Mucosa of stomach (tissue), 1 donor: ENCODE data around the gene PER1.
"Not testable (repeated sequence)": the region's sequence is repeated elsewhere in the genome, so short reads cannot be mapped to it uniquely, and the experiment has no call there.

Experiments used
- H3K27me3 ChIP-seq: one replicate; pipeline ENCODE4 v1.7.0; 2013; ENCODE audit warnings: mild to moderate bottlenecking, low read length; ENCODE audit not compliant: control insufficient read depth, insufficient read depth
- H3K36me3 ChIP-seq: one replicate; pipeline ENCODE4 v1.7.0; 2013; ENCODE audit warnings: low read length; ENCODE audit not compliant: control insufficient read depth, insufficient read depth
- H3K4me1 ChIP-seq: one replicate; pipeline ENCODE4 v1.7.0; 2013; ENCODE audit warnings: mild to moderate bottlenecking, low read length; ENCODE audit not compliant: control insufficient read depth, insufficient read depth
- H3K4me3 ChIP-seq: one replicate; pipeline ENCODE4 v1.7.0; 2013; ENCODE audit warnings: low read length
- H3K9ac ChIP-seq: one replicate; pipeline ENCODE4 v1.7.0; 2013; ENCODE audit warnings: mild to moderate bottlenecking, low read length, moderate library complexity
- H3K9me3 ChIP-seq: one replicate; pipeline ENCODE4 v1.7.0; 2013; ENCODE audit warnings: mild to moderate bottlenecking, low read length, moderate library complexity; ENCODE audit not compliant: control insufficient read depth
- donor health status: Pancreatic carcinoma.

Gene PER1

GRCh38 chr17:8119581-8120519, 32.4 kb downstream of the PER1 start:
- no peaks in the 10 kb centered on the region for H3K36me3 ChIP-seq
- H3K27me3 ChIP-seq, result peaks cover 81% of the 10 kb centered on the region
- H3K9me3 ChIP-seq, result no peaks in the 10 kb centered on the region
- peaks cover 60% of the 10 kb centered on the region for H3K4me1 ChIP-seq
- H3K4me3 ChIP-seq, result peak overlapping the region; percentile 31
- H3K9ac ChIP-seq, result peak overlapping the region; percentile 28

- Histone ChIP-seq H3K9ac (peak overlapping the region; percentile 68), H3K9me3 (no peaks in the 10 kb centered on the region), H3K4me3 (peak overlapping the region; percentile 74), H3K4me1 (peaks cover 51% of the 10 kb centered on the region), H3K27me3 (peaks cover 81% of the 10 kb centered on the region), H3K36me3 (no peaks in the 10 kb centered on the region)
These were observed 33.2 kb downstream of the PER1 start for GRCh38 chr17:8118769-8119580.

- Histone ChIP-seq H3K9ac (peak within 1 kb of the TSS; percentile 68), H3K4me1 (peaks cover 43% of the 10 kb centered on the region), H3K36me3 (no peaks in the 10 kb centered on the region), H3K9me3 (no peaks in the 10 kb centered on the region), H3K4me3 (peak within 1 kb of the TSS; percentile 74), H3K27me3 (peaks cover 77% of the 10 kb centered on the region)
These were observed 34.0 kb downstream of the PER1 start, which contains the start of gene ALOXE3 for GRCh38 chr17:8117980-8118768. TSS of gene ALOXE3 (minus strand) at chr17:8118514. CDS start at chr17:8117990, 524 bp downstream.

- H3K4me3 ChIP-seq, result no peak overlapping the region
- H3K27me3 ChIP-seq, result peaks cover 77% of the 10 kb centered on the region
- peaks cover 36% of the 10 kb centered on the region for H3K4me1 ChIP-seq
- H3K9ac ChIP-seq, result peak overlapping the region; percentile 68
- no peaks in the 10 kb centered on the region for H3K9me3 ChIP-seq
- H3K36me3 ChIP-seq, result no peaks in the 10 kb centered on the region
These were observed 34.7 kb downstream of the PER1 start for GRCh38 chr17:8117367-8117979.

GRCh38 chr17:8116776-8117175, 35.4 kb downstream of the PER1 start:
- Histone ChIP-seq H3K9me3 (no peaks in the 10 kb centered on the region), H3K4me3 (no peak overlapping the region), H3K27me3 (peaks cover 77% of the 10 kb centered on the region), H3K4me1 (peaks cover 32% of the 10 kb centered on the region), H3K9ac (no peak overlapping the region), H3K36me3 (no peaks in the 10 kb centered on the region)

- no peaks in the 10 kb centered on the region for H3K36me3 ChIP-seq
- H3K4me1 ChIP-seq, result peaks cover 9% of the 10 kb centered on the region
- H3K27me3 ChIP-seq, result peaks cover 63% of the 10 kb centered on the region
- H3K9me3 ChIP-seq, result no peaks in the 10 kb centered on the region
- H3K4me3 ChIP-seq, result no peak overlapping the region
- H3K9ac ChIP-seq, result no peak overlapping the region
These were observed 41.3 kb downstream of the PER1 start for GRCh38 chr17:8110907-8111306.

GRCh38 chr17:8110456-8110804, 41.8 kb downstream of the PER1 start:
- no peaks in the 10 kb centered on the region for H3K36me3 ChIP-seq
- peaks cover 9% of the 10 kb centered on the region for H3K4me1 ChIP-seq
- H3K9ac ChIP-seq, result no peak overlapping the region
- peaks cover 58% of the 10 kb centered on the region for H3K27me3 ChIP-seq
- H3K4me3 ChIP-seq, result peak overlapping the region; percentile 50
- no peaks in the 10 kb centered on the region for H3K9me3 ChIP-seq

GRCh38 chr17:8109661-8110455, 42.3 kb downstream of the PER1 start:
- Histone ChIP-seq H3K36me3 (no peaks in the 10 kb centered on the region), H3K9ac (peak overlapping the region; percentile 53), H3K9me3 (no peaks in the 10 kb centered on the region), H3K4me1 (peaks cover 9% of the 10 kb centered on the region), H3K27me3 (peaks cover 52% of the 10 kb centered on the region), H3K4me3 (peak overlapping the region; percentile 50)

GRCh38 chr17:8108972-8109660, 43.1 kb downstream of the PER1 start:
- Histone ChIP-seq H3K27me3 (peaks cover 45% of the 10 kb centered on the region), H3K4me1 (peaks cover 9% of the 10 kb centered on the region), H3K9me3 (no peaks in the 10 kb centered on the region), H3K9ac (no peak overlapping the region), H3K4me3 (no peak overlapping the region), H3K36me3 (no peaks in the 10 kb centered on the region)

- H3K4me3 ChIP-seq, H3K9ac ChIP-seq, H3K9me3 ChIP-seq, H3K36me3 ChIP-seq: not testable (repeated sequence)
- peaks cover 28% of the 10 kb centered on the region for H3K27me3 ChIP-seq
- peaks cover 20% of the 10 kb centered on the region for H3K4me1 ChIP-seq
These were observed 45.2 kb downstream of the PER1 start for GRCh38 chr17:8106980-8107379.
